DMS114 treated with DMSO at 0.1 percent for 48 hours (cell line): ENCODE results near the gene UNC13D.
"Not testable (repeated sequence)": the region's sequence is repeated elsewhere in the genome, so short reads cannot be mapped to it uniquely, and the experiment has no call there.

Experiments
- DNase-seq: peaks from one replicate; lab custom pipeline; 2025; ENCODE audit not compliant: unreplicated experiment; lab: John Stamatoyannopoulos, UW

The UNC13D gene

GRCh38 chr17:75843577-75844529, at the start of gene UNC13D:
TSS of gene UNC13D (minus strand) at chr17:75844404. CDS start at chr17:75844337, 67 bp downstream.
- no peak for DNase-seq

GRCh38 chr17:75893305-75894048, 49.3 kb upstream of the UNC13D start:
- DNase-seq: no peak

- no peak for DNase-seq
These were observed 48.5 kb upstream of the UNC13D start for GRCh38 chr17:75892556-75893224.

- DNase-seq: no peak
These were observed 47.7 kb upstream of the UNC13D start for GRCh38 chr17:75891605-75892555.

- DNase-seq: no peak
These were observed 46.9 kb upstream of the UNC13D start for GRCh38 chr17:75891022-75891604.

GRCh38 chr17:75889454-75889853, 45.2 kb upstream of the UNC13D start:
- DNase-seq: no peak

- no peak for DNase-seq
These were observed 44.3 kb upstream of the UNC13D start for GRCh38 chr17:75888484-75888883.

- not testable (repeated sequence) for DNase-seq
These were observed 41.7 kb upstream of the UNC13D start for GRCh38 chr17:75885860-75886259.

GRCh38 chr17:75885431-75885830, 41.2 kb upstream of the UNC13D start:
- DNase-seq: no peak

- no peak for DNase-seq
These were observed 37.7 kb upstream of the UNC13D start for GRCh38 chr17:75881678-75882454.

- DNase-seq: no peak
These were observed 36.1 kb upstream of the UNC13D start for GRCh38 chr17:75880266-75880665.

- peak; percentile 50 for DNase-seq
These were observed 34.2 kb upstream of the UNC13D start, which contains the start of gene TRIM47 for GRCh38 chr17:75878174-75878998. TSS of gene TRIM47 (minus strand) at chr17:75878581. CDS start at chr17:75878548, 33 bp downstream.

- DNase-seq: peak; percentile 22
These were observed 33.6 kb upstream of the UNC13D start for GRCh38 chr17:75877752-75878173.

- DNase-seq: no peak
These were observed 32.9 kb upstream of the UNC13D start for GRCh38 chr17:75876938-75877751.

GRCh38 chr17:75876190-75876937, 32.2 kb upstream of the UNC13D start:
- DNase-seq: no peak

GRCh38 chr17:75875940-75876189, 31.7 kb upstream of the UNC13D start:
- DNase-seq: no peak
